Heart left ventricle (tissue), 16 donors: ENCODE data around the gene ANGPTL3. TPM values are rescaled to one million over a fixed set of nuclear protein-coding genes. Genes with fewer than 3 reads are reported as not detected.

Experiments
- ATAC-seq, 4 donors: fragments of 200-7000 bp; cut with Tn5 transposase; one replicate each; pipeline ENCODE4 v1.9.1; 2020 to 2022; ENCODE audit warnings: moderate library complexity in 4 of 4, mild to moderate bottlenecking in 3 of 4, moderate number of reproducible peaks in 1 of 4
- DNase-seq, 5 donors: peaks; one replicate each; pipeline ENCODE4 v3.0.0-alpha.2; 2020
- H3K27ac ChIP-seq, 12 donors: fragments of 200-600 bp; sonication (generic) in 4 of 12; one replicate each; pipeline versions ENCODE4 v1.5.0 to v1.8.0; 2016 to 2022; ENCODE audit warnings: mild to moderate bottlenecking in 2 of 12
- H3K27me3 ChIP-seq, 9 donors: fragments of 200-600 bp; sonication (generic) in 2 of 9; one replicate each; pipeline versions ENCODE4 v1.5.1 to v1.8.0; 2016 to 2022; ENCODE audit warnings: mild to moderate bottlenecking in 3 of 9
- H3K36me3 ChIP-seq, 9 donors: fragments of 200-600 bp; sonication (generic) in 2 of 9; one replicate each; pipeline versions ENCODE4 v1.5.0 to v1.8.0; 2018 to 2022; ENCODE audit warnings: mild to moderate bottlenecking in 2 of 9
- H3K4me1 ChIP-seq, 12 donors: fragments of 200-600 bp; sonication (generic) in 4 of 12; one replicate each; pipeline versions ENCODE4 v1.5.0 to v1.8.0; 2016 to 2022; ENCODE audit warnings: mild to moderate bottlenecking in 3 of 12
- H3K4me3 ChIP-seq, 12 donors: fragments of 200-600 bp; sonication (generic) in 4 of 12; one replicate each; pipeline versions ENCODE4 v1.5.0 to v1.8.0; 2017 to 2022; ENCODE audit warnings: mild to moderate bottlenecking in 9 of 12, moderate library complexity in 4 of 12
- H3K9me3 ChIP-seq, 12 donors: fragments of 200-600 bp; sonication (generic) in 4 of 12; one replicate each; pipeline versions ENCODE4 v1.5.0 to v1.8.0; 2016 to 2022; ENCODE audit warnings: mild to moderate bottlenecking in 1 of 12
- WGBS, 4 donors: extraction: QIAGEN DNeasy Blood & Tissue Kit in 2 of 4; methylation state at CpG; one replicate each; pipeline versions ENCODE4 v1.1.5 to v1.1.7; 2013 to 2018; 5-methylcytosine and 5-hydroxymethylcytosine counted together
- intact Hi-C, 10 donors: fragments of 100-400 bp; cut with DNase I; formaldehyde crosslinking; loops; one replicate each; pipeline versions ENCODE4 v1.11.1 to v1.14.2; 2022
- polyA plus RNA-seq, 2 donors: library from polyadenylated mRNA; stranded (reverse); fragments of 200-250 nt; gene quantifications; one replicate each; pipeline ENCODE4 v1.2.3, GENCODE V29; 2013
- total RNA-seq, 9 donors: library from RNA; depleted of rRNA in 2 of 9; stranded (reverse); fragments of >200 nt in 2 of 9; fragmentation: NEBNext Ultra II Directional in 3 of 9; extraction: Animal tissue kit (Norgen Biotek cat#: 25700) in 3 of 9; gene quantifications; one replicate each; pipeline versions ENCODE4 v1.1.0 to v1.2.4, GENCODE V29; 2016 to 2023
- TF ChIP-seq, protein P1 (sequence below), 12 donors: fragments of 200-600 bp; sonication (generic) in 4 of 12; IDR thresholded peaks; one replicate each; pipeline versions ENCODE4 v1.5.0 to v1.8.0; 2018 to 2022; ENCODE audit warnings: antibody characterized with exemption in 12 of 12, mild to moderate bottlenecking in 5 of 12
- donor health status: ischemic (EF 13 %, LVEDD 7.1; RV severe dilation, severe dysfunction).
- donor health status: healthy with polysubstance abuse.
- donor health status: DM: no; HTN: yes; CAD: no.
- donor health status: DM: no; HTN: no; CAD: no.
- donor health status: ischemic (EF 25% LVEDD 6.9; RV normal size, moderate dysfunction).
- donor health status: ischemic (EF 25% LVEDD 5.7; RV mildly dilated, moderate dysfunction).
- donor health status: healthy.
- donor health status: DM: yes; HTN: yes; CAD: no.
- donor health status: ischemic (EF 35%, LVEDD 5.7; RV mildly dilated, moderate dysfunction).
- donor health status: nonischemic (EF 11% LVEDD 7.7; RV severe dilation, severe dysfunction).
- donor health status: DM: yes; HTN: yes; CAD: no.
- donor health status: PGD.
- donor health status: ischemic (EF 29% LVEDD 5.4; RV normal size, mild dysfunction).
- donor health status: nonischemic (EF 23%, LVEDD 6.1; RV moderate dilation, normal function).

Gene ANGPTL3
- total and polyA plus RNA-seq, 11 donors, result not detected

DNA sequence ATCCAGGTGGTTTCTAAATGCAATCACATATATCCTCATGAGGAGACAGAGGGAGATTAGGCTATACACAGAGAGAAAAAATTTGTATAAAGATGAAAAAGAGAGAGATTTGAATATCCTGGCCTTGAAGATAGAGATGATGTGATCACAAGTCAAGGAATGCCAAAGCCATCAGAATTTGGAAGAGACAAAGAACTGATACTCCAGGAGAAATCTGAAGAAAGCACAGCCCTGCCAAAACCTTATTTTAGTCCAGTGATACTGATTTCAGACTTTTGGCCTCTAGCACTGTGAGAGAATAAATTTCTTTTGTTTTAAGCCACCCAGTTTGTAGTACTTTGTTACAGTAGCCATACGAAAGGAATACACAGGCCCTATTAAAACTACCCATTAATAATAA lies 57.4 kb downstream of the ANGPTL3 start:
- Histone ChIP-seq H3K4me1 (peaks cover 0 to 13% (median 0%) of the 10 kb centered on the region in 12 donors), H3K27me3 (no peaks in the 10 kb centered on the region), H3K36me3 (peaks cover 0 to 19% (median 9%) of the 10 kb centered on the region in 9 donors), H3K4me3 (no peak overlapping the region), H3K27ac (no peak overlapping the region), H3K9me3 (no peaks in the 10 kb centered on the region)
- TF ChIP-seq, protein P1, sequence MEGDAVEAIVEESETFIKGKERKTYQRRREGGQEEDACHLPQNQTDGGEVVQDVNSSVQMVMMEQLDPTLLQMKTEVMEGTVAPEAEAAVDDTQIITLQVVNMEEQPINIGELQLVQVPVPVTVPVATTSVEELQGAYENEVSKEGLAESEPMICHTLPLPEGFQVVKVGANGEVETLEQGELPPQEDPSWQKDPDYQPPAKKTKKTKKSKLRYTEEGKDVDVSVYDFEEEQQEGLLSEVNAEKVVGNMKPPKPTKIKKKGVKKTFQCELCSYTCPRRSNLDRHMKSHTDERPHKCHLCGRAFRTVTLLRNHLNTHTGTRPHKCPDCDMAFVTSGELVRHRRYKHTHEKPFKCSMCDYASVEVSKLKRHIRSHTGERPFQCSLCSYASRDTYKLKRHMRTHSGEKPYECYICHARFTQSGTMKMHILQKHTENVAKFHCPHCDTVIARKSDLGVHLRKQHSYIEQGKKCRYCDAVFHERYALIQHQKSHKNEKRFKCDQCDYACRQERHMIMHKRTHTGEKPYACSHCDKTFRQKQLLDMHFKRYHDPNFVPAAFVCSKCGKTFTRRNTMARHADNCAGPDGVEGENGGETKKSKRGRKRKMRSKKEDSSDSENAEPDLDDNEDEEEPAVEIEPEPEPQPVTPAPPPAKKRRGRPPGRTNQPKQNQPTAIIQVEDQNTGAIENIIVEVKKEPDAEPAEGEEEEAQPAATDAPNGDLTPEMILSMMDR (IDR thresholded peaks at IDR 0.05), result no peak
- no peak for ATAC-seq
- intact Hi-C loops, result loop anchor here in 1 of 10 donors (5.0 kb wide), 1 partner anchor 37 kb away; no protein-coding TSS in a partner anchor
- 68 to 87% (median 78%) methylated on average over 1 of the region's 1 CpG for WGBS, 4 donors
- DNase-seq, result no peak

Other genes with a start within 250 kb of the ANGPTL3 start
- 10 to 100 TPM in 7 of 9 donors, 1 to 10 TPM in 2; 9.4 to 17.9 (median 12.7) TPM for gene USP1, start 160.5 kb upstream of the ANGPTL3 start, total RNA-seq
- gene USP1, start 160.5 kb upstream of the ANGPTL3 start, polyA plus RNA-seq, result 10 to 100 TPM in 1 of 2 donors, 1 to 10 TPM in 1; 4.8 to 15.0 TPM
- gene DOCK7, start 90.9 kb downstream of the ANGPTL3 start, total RNA-seq, result 10 to 100 TPM in 7 of 9 donors, 1 to 10 TPM in 2; 5.8 to 26.7 (median 12.0) TPM
- 1 to 10 TPM; 2.9 to 6.2 TPM for gene DOCK7, start 90.9 kb downstream of the ANGPTL3 start, polyA plus RNA-seq
- gene ATG4C, start 186.6 kb downstream of the ANGPTL3 start, total RNA-seq, result 10 to 100 TPM in 3 of 9 donors, 1 to 10 TPM in 6; 6.0 to 14.2 (median 9.4) TPM
- 1 to 10 TPM; 4.0 to 5.1 TPM for gene ATG4C, start 186.6 kb downstream of the ANGPTL3 start, polyA plus RNA-seq